ENCODE data around the gene PTP4A1.
"Not testable (repeated sequence)": the region's sequence is repeated elsewhere in the genome, so short reads cannot be mapped to it uniquely, and the experiment has no call there.

Gene PTP4A1

DNA sequence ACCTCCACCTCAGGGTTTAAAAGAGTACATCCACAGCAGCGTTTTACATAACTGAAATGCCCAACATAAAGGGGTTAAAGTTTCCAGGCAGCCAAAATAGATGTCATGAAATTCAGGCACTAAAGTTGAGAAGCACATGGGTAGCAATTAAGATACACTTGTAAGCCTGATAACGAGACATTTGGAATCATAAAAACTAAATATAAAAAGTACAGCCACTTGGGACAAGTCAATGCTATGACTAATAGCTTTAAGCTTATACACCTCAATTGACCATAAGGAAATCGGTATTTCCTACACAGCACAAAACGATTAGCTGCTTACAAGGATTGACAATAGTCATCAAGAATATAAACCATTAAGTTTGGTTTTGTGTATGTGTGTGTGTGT is 11.8 kb downstream of the PTP4A1 start:
- no peak for DNase-seq

GRCh38 chr6:63584566-63584965 is 12.3 kb downstream of the PTP4A1 start:
- DNase-seq = no peak

- DNase-seq = not testable (repeated sequence)
Measured at GRCh38 chr6:63585652-63586051, 13.4 kb downstream of the PTP4A1 start.

DNA sequence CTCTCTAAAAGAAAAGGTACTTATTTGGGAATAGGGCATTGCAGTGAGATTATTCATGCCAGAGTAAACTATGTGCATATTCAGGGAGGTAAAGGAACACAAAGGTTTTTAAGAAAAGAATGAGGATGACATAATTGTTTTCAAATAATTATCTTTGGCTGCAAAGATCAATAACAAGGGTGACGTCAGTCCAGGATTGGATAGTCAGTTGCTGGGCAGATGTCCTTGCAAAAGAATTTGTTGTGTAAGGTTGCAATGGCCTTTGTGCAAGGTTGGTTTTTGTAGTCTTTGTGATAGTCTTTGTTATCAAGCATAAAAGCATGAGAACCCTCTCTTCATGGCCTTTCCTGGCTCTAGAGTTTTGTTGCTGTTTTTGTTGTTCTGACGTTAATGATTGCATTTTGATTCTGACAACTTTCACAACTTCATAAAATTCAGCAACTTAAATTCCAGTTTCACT is 17.7 kb downstream of the PTP4A1 start:
- DNase-seq = no peak

DNA sequence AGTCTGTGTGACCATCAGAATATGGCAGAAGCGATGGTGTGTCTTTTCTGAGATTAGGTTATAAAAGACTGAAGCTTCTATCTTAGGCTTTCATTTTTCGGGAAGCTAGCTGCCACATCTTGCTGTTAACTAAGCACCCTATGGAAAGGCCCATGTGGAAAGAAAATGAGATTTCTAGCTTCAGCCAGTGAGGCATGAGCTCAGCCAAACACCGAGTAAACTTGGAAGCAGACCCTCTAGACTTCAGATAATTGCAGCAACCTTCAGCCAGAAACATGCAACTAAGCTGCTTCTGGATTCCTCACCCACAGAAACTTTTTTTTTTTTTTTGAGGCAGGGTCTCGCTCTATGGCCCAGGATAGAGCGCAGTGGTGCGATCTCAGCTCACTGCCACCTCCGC is 20.6 kb downstream of the PTP4A1 start:
- DNase-seq = no peak

- no peak for DNase-seq
Measured at GRCh38 chr6:63597141-63598048, 25.1 kb downstream of the PTP4A1 start.

- DNase-seq = peak; percentile 50 to 60
Measured at GRCh38 chr6:63598049-63599036, 26.1 kb downstream of the PTP4A1 start.

DNA sequence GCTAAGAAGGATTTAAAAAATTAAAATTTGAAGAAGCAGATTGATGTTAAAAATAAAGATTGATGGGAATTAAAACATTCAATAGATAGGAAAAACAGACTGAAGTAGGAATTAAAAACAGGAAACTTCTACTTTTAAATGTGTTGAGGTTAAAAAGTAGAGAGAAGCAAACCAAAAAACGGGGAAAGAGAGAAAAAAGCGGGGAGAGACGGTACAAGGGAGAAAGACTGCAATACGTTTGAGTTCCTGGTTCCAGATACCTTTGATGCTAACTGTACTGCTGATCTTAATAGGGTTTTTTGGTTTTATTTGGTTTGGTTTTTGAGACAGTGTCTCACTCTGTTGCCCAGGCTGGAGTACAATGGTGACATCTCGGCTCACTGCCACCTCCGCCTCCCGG is 27.0 kb downstream of the PTP4A1 start:
- no peak for DNase-seq

- no peak for DNase-seq
Measured at GRCh38 chr6:63600136-63600535, 27.9 kb downstream of the PTP4A1 start.

DNA sequence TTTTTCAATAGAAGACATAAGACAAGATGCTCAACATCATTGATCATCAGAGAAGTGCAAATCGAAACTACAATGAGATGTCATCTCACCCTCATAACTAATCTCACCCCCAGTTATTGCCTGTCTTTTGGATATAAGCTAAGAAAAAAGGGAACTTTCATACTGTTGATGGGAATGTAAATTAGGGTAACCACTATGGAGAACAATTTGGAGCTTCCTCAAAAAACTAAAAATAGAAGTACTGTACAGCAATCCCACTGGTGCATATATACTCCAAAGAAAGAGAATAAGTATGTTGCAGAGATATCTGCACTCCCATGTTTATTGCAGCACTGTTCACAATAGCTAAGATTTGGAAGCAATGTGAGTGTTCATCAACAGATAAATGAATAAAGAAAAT is 37.0 kb downstream of the PTP4A1 start:
- DNase-seq = no peak

GRCh38 chr6:63610944-63611343 is 38.7 kb downstream of the PTP4A1 start:
- no peak for DNase-seq

DNA sequence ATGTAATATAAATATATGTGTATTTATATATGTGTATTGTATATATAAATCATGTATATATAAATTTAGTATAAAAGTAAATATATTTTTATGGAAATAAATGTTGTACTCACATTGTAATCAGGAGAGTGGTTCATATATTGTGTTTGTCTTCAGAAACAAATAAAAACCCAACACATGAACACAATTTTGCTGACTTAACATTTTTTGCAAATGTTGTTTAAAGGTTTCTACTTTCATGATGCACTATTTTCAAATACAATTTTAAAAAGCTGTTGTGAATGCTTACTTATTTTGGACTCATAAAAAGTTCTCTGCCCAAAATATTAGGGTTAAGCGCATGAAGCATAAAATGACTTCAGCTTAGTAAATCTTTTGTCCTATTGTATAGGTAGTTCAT is 39.3 kb downstream of the PTP4A1 start:
- DNase-seq = no peak

DNA sequence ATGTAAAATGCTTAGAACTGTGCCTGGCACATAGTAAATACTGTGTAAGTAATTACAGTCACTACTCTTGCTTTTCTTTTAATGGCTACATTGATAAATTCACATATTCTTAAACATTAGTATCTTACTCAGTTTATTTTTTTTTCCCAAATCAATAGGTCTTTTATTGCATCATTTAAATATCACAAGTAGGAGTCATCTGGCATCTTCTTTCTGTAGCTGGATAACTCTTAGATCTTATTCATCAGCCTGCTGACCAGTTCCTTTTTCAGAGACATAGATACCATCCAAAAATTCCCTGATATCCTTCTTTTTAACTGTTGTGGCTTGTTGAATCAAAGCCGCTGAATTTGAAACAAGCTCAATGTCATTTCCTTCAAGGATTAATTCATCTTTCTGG is 43.3 kb downstream of the PTP4A1 start:
- no peak for DNase-seq

Data from stimulated activated CD4-positive, alpha-beta T cell treated with anti-CD3 and anti-CD28 coated beads, Interleukin-2, amount 100 ng/mL, for 48 hours (primary cell).